ENCODE data around the gene PARL.
"Not testable (repeated sequence)": the region's sequence is repeated elsewhere in the genome, so short reads cannot be mapped to it uniquely, and the experiment has no call there.

PARL gene

GRCh38 chr3:183790700-183791099 lies 94.0 kb downstream of the PARL start:
- DNase-seq (ENCODE audit: low spot score), result no peak

- no peak for DNase-seq (ENCODE audit: low spot score)
Measured at GRCh38 chr3:183789826-183790225, 94.9 kb downstream of the PARL start.

DNA sequence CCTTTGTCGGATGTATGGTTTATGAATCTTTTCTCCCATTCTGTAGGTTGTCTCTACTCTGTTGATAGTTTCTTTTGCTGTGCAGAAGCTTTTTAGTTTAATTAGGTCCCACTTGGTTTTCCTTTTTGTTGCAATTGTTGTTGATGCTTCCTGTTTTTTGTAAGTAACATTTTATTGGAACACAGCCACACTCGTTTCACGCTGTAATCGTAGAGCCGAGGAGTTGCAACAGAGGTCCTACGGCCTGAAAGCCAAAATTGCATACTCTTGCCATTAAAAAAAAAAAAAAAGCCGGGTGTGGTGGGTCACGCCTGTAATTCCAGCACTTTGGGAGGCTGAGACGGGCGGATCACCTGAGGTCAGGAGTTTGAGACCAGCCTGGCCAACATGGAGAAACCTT lies 100.2 kb downstream of the PARL start:
- not testable (repeated sequence) for DNase-seq (ENCODE audit: low spot score)

- no peak for DNase-seq (ENCODE audit: low spot score)
Measured at GRCh38 chr3:183782576-183783276, 102.0 kb downstream of the PARL start.

DNA sequence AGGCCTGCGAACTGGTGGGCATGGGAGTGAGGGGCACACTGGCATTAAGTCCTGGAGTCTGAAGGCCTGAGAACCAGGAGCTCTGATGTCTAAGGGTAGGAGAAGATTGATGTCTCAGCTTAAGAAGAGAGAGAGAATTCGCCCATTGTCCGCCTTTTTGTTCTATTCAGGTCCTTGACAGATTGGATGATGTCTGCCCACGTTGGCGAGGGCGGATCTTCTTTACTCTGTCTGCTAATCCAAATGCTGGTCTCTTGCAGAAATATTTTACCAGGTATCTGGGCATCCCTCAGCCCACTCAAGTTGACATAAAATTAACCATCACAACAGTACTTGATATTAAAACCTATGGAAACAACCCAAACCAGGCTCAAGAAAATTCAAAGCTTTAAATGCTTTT lies 103.4 kb downstream of the PARL start:
- no peak for DNase-seq (ENCODE audit: low spot score)

DNA sequence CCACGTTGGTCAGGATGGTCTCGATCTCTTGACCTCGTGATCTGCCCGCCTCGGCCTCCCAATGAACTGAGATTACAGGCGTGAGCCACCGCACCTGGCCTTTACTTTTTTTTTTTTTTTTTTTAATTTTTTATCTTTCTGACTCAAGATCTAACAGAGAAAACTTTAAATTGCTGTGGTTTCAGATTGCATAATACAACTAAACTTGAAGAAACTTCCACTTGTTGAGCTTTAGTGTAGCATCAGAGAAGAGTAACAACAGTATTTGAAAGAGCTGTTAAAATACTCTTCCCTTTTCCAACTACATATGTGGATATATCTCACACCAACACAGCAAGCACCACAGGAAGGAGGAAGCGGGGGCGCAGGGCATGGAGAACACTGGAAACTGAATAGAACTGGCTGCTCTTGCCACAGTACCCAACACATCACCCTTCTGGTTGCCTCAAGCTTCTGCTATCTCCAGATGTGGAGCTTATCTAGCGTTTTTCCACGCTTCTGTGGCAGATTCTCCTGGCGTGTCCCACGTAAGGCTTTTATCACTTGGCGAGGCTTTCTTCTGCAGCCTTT lies 104.7 kb downstream of the PARL start:
- no peak for DNase-seq (ENCODE audit: low spot score)
